Activated CD4-positive, alpha-beta memory T cell treated with anti-CD3 and anti-CD28 coated beads, Interleukin-2, amount 10 ng/mL, durations not matched to agents 7 days and 5 days (primary cell): ENCODE data around the gene PPT2. TPM values are rescaled to one million over a fixed set of nuclear protein-coding genes. Genes with fewer than 3 reads are reported as not detected.
"Not testable (repeated sequence)": the region's sequence is repeated elsewhere in the genome, so short reads cannot be mapped to it uniquely, and the experiment has no call there.

ENCODE experiments used
- CTCF ChIA-PET: fragments of 350-600 bp; sonication (Branson Sonifier 250); formaldehyde crosslinking; loops from one replicate; lab custom pipeline; 2021; ENCODE audit warnings: antibody characterized with exemption, inconsistent platforms; lab: Charles Lee
- POLR2A ChIA-PET: fragments of 350-600 bp; sonication (Branson Sonifier 250); formaldehyde crosslinking; loops from one replicate; lab custom pipeline; 2021; ENCODE audit warnings: antibody characterized with exemption; lab: Charles Lee
- DNase-seq: peaks from one replicate; pipeline ENCODE4 v3.0.0-alpha.2; 2020
- H3K27ac Mint-ChIP-seq: one replicate; pipeline ENCODE4 v1.8.0; 2021; ENCODE audit warnings: mild to moderate bottlenecking, mixed read lengths
- H3K27me3 Mint-ChIP-seq: one replicate; pipeline ENCODE4 v1.8.0; 2021; ENCODE audit warnings: mixed read lengths
- H3K36me3 Mint-ChIP-seq: one replicate; pipeline ENCODE4 v1.8.0; 2021; ENCODE audit warnings: low read depth, mixed read lengths
- H3K4me1 Mint-ChIP-seq: one replicate; pipeline ENCODE4 v1.8.0; 2021; ENCODE audit warnings: mixed read lengths
- H3K4me3 Mint-ChIP-seq: one replicate; pipeline ENCODE4 v1.8.0; 2021; ENCODE audit warnings: mild to moderate bottlenecking, mixed read lengths
- H3K9me3 Mint-ChIP-seq: one replicate; pipeline ENCODE4 v1.8.0; 2021; ENCODE audit warnings: mixed read lengths
- total RNA-seq, 2 experiments: library from RNA; stranded (reverse); gene quantifications; one replicate each; pipeline ENCODE4 v1.2.3, GENCODE V29; 2021

Gene PPT2
- total RNA-seq, 2 experiments from 2014 or later = 8.3 to 9.4 TPM

- no peaks in the 10 kb centered on the region for H3K9me3 Mint-ChIP-seq
- H3K27ac Mint-ChIP-seq = peak within 1 kb of the TSS; percentile 99
- ChIA-PET POLR2A (interaction anchor here (0.6 to 10.5 kb wide), 8 partner anchors 11 to 1081 kb away, joined by 3 to 155 read pairs (median 4); partner anchors contain the start of genes AGPAT1, ATF6B, DXO and FKBPL), CTCF (interaction anchor here (1.2 kb wide), 1 partner anchor 11 kb away, joined by 6 read pairs; no protein-coding TSS in a partner anchor)
- peak; percentile 89 for DNase-seq
- no peaks in the 10 kb centered on the region for H3K27me3 Mint-ChIP-seq
- H3K4me1 Mint-ChIP-seq = peaks cover 66% of the 10 kb centered on the region
- peak within 1 kb of the TSS; percentile 100 for H3K4me3 Mint-ChIP-seq
- H3K36me3 Mint-ChIP-seq = peaks cover 65% of the 10 kb centered on the region
Observed at GRCh38 chr6:32190054-32190851, 36.3 kb downstream of the PPT2 start, which contains the start of gene PBX2. TSS of gene PBX2 (minus strand) at chr6:32190202. CDS start at chr6:32189915, 287 bp downstream.

- POLR2A ChIA-PET = interaction anchor here (0.7 to 10.5 kb wide), 8 partner anchors 12 to 1081 kb away, joined by 3 to 155 read pairs (median 4); partner anchors contain the start of genes AGPAT1, ATF6B, DXO and FKBPL
- Mint-ChIP-seq H3K9me3 (no peaks in the 10 kb centered on the region), H3K36me3 (peaks cover 57% of the 10 kb centered on the region), H3K4me3 (peak overlapping the region; percentile 100), H3K27me3 (no peaks in the 10 kb centered on the region), H3K27ac (peak overlapping the region; percentile 99), H3K4me1 (peaks cover 61% of the 10 kb centered on the region)
- DNase-seq = no peak
- CTCF ChIA-PET = interaction anchor here (1.2 kb wide), 1 partner anchor 11 kb away, joined by 6 read pairs; no protein-coding TSS in a partner anchor
Observed at GRCh38 chr6:32190911-32191677, 37.2 kb downstream of the PPT2 start.

- Mint-ChIP-seq H3K27ac (peak overlapping the region; percentile 99), H3K9me3 (no peaks in the 10 kb centered on the region), H3K4me1 (peaks cover 56% of the 10 kb centered on the region), H3K36me3 (peaks cover 49% of the 10 kb centered on the region), H3K27me3 (no peaks in the 10 kb centered on the region), H3K4me3 (peak overlapping the region; percentile 100)
- ChIA-PET POLR2A (interaction anchor here (0.7 to 10.5 kb wide), 11 partner anchors 12 to 782 kb away, joined by 3 to 155 read pairs (median 7); partner anchors contain the start of genes AGPAT1, ATF6B, FKBPL and PSMB8), CTCF (interaction anchor here (0.6 to 1.2 kb wide), 3 partner anchors 13 to 233 kb away, joined by 3 to 8 read pairs (median 4); partner anchors contain the start of genes NELFE and SKIC2)
- no peak for DNase-seq
Observed at GRCh38 chr6:32191696-32192607, 38.0 kb downstream of the PPT2 start.

- H3K36me3 Mint-ChIP-seq = peaks cover 42% of the 10 kb centered on the region
- H3K4me3 Mint-ChIP-seq = peak within 1 kb of the TSS; percentile 100
- H3K4me1 Mint-ChIP-seq = peaks cover 52% of the 10 kb centered on the region
- H3K27me3 Mint-ChIP-seq = no peaks in the 10 kb centered on the region
- H3K27ac Mint-ChIP-seq = peak within 1 kb of the TSS; percentile 99
- ChIA-PET POLR2A (interaction anchor here (0.7 to 10.5 kb wide), 10 partner anchors 13 to 781 kb away, joined by 3 to 155 read pairs (median 5); partner anchors contain the start of genes AGPAT1, ATF6B, DXO and FKBPL), CTCF (interaction anchor here (0.6 to 1.2 kb wide), 3 partner anchors 13 to 233 kb away, joined by 3 to 8 read pairs (median 4); partner anchors contain the start of genes NELFE and SKIC2)
- no peaks in the 10 kb centered on the region for H3K9me3 Mint-ChIP-seq
- peak; percentile 69 for DNase-seq
Observed at GRCh38 chr6:32192608-32193039, 38.7 kb downstream of the PPT2 start, which contains the start of gene GPSM3. TSS of gene GPSM3 (minus strand) at chr6:32192643. CDS start at chr6:32192513, 130 bp downstream.

- POLR2A ChIA-PET = interaction anchor here (0.7 to 10.5 kb wide), 8 partner anchors 14 to 781 kb away, joined by 3 to 155 read pairs (median 6); partner anchors contain the start of genes AGPAT1, ATF6B, DXO and FKBPL
Observed at GRCh38 chr6:32193096-32193495, 39.2 kb downstream of the PPT2 start.

GRCh38 chr6:32194388-32194787, 40.4 kb downstream of the PPT2 start:
- Mint-ChIP-seq H3K27me3 (no peaks in the 10 kb centered on the region), H3K27ac (peak overlapping the region; percentile 47), H3K4me1 (peaks cover 35% of the 10 kb centered on the region), H3K36me3 (peaks cover 25% of the 10 kb centered on the region), H3K9me3 (no peaks in the 10 kb centered on the region), H3K4me3 (peak overlapping the region; percentile 95)
- no peak for DNase-seq
- ChIA-PET CTCF (interaction anchor here (1.3 to 2.0 kb wide), 3 partner anchors 51 to 67 kb away, joined by 3 to 20 read pairs (median 5); partner anchors contain the start of genes ATF6B and FKBPL), POLR2A (interaction anchor here (2.2 to 10.5 kb wide), 3 partner anchors 15 to 777 kb away, joined by 14 to 155 read pairs (median 16); partner anchors contain the start of genes AGPAT1, ATF6B and RNF5)

More at GRCh38 chr6:32193096-32193495, 39.2 kb downstream of the PPT2 start:
- H3K36me3 Mint-ChIP-seq = peaks cover 38% of the 10 kb centered on the region
- peak overlapping the region; percentile 99 for H3K27ac Mint-ChIP-seq
- not testable (repeated sequence) for H3K27me3 Mint-ChIP-seq, H3K9me3 Mint-ChIP-seq, DNase-seq
- peak overlapping the region; percentile 100 for H3K4me3 Mint-ChIP-seq
- CTCF ChIA-PET = interaction anchor here (0.6 to 1.3 kb wide), 4 partner anchors 14 to 234 kb away, joined by 3 to 8 read pairs (median 4); partner anchors contain the start of genes FKBPL, NELFE and SKIC2
- H3K4me1 Mint-ChIP-seq = peaks cover 47% of the 10 kb centered on the region

GRCh38 chr6:32194825-32195651, 41.1 kb downstream of the PPT2 start:
- POLR2A ChIA-PET = interaction anchor here (0.7 to 10.5 kb wide), 12 partner anchors 9 to 777 kb away, joined by 3 to 155 read pairs (median 4); partner anchors contain the start of genes AGPAT1, ATF6B, BRD2 and FKBPL
- no peaks in the 10 kb centered on the region for H3K9me3 Mint-ChIP-seq
- DNase-seq = peak; percentile 53

GRCh38 chr6:32195652-32195901, 41.6 kb downstream of the PPT2 start:
- Mint-ChIP-seq H3K27ac (peak overlapping the region; percentile 98), H3K4me1 (peaks cover 35% of the 10 kb centered on the region), H3K9me3 (no peaks in the 10 kb centered on the region), H3K4me3 (peak overlapping the region; percentile 95), H3K36me3 (peaks cover 19% of the 10 kb centered on the region), H3K27me3 (peaks cover 2% of the 10 kb centered on the region)
- DNase-seq = peak; percentile 100
- ChIA-PET CTCF (interaction anchor here (0.6 to 2.1 kb wide), 21 partner anchors 10 to 1632 kb away, joined by 3 to 20 read pairs (median 3); partner anchors contain the start of genes AGPAT1, ATF6B, BRD2 and DXO), POLR2A (interaction anchor here (0.7 to 10.5 kb wide), 12 partner anchors 9 to 776 kb away, joined by 3 to 155 read pairs (median 4); partner anchors contain the start of genes AGPAT1, ATF6B, BRD2 and FKBPL)

More at GRCh38 chr6:32194825-32195651, 41.1 kb downstream of the PPT2 start:
- Mint-ChIP-seq H3K4me1 (peaks cover 35% of the 10 kb centered on the region), H3K27ac (peak overlapping the region; percentile 85), H3K36me3 (peaks cover 24% of the 10 kb centered on the region), H3K4me3 (peak overlapping the region; percentile 95), H3K27me3 (no peaks in the 10 kb centered on the region)
- CTCF ChIA-PET = interaction anchor here (0.7 to 2.1 kb wide), 17 partner anchors 11 to 774 kb away, joined by 3 to 20 read pairs (median 4); partner anchors contain the start of genes AGPAT1, ATF6B, BRD2 and DXO

GRCh38 chr6:32195902-32196681, 42.2 kb downstream of the PPT2 start:
- Mint-ChIP-seq H3K27ac (peak overlapping the region; percentile 98), H3K36me3 (peaks cover 16% of the 10 kb centered on the region), H3K4me3 (peak overlapping the region; percentile 95), H3K4me1 (peaks cover 35% of the 10 kb centered on the region), H3K27me3 (peaks cover 2% of the 10 kb centered on the region), H3K9me3 (no peaks in the 10 kb centered on the region)
- ChIA-PET CTCF (interaction anchor here (0.6 to 2.1 kb wide), 20 partner anchors 14 to 1633 kb away, joined by 3 to 20 read pairs (median 4); partner anchors contain the start of genes AGPAT1, ATF6B, BRD2 and DXO), POLR2A (interaction anchor here (0.6 to 10.5 kb wide), 18 partner anchors 8 to 775 kb away, joined by 3 to 155 read pairs (median 4); partner anchors contain the start of genes AGPAT1, ATF6B, BRD2 and FKBPL)
- DNase-seq = peak; percentile 73
